ENCODE results near the gene NBAS. TPM values are rescaled to one million over a fixed set of nuclear protein-coding genes. Genes with fewer than 3 reads are reported as not detected.

The NBAS gene
- total and polyA plus RNA-seq, 8 donors: 26.6 to 36.7 (median 31.1) TPM

DNA sequence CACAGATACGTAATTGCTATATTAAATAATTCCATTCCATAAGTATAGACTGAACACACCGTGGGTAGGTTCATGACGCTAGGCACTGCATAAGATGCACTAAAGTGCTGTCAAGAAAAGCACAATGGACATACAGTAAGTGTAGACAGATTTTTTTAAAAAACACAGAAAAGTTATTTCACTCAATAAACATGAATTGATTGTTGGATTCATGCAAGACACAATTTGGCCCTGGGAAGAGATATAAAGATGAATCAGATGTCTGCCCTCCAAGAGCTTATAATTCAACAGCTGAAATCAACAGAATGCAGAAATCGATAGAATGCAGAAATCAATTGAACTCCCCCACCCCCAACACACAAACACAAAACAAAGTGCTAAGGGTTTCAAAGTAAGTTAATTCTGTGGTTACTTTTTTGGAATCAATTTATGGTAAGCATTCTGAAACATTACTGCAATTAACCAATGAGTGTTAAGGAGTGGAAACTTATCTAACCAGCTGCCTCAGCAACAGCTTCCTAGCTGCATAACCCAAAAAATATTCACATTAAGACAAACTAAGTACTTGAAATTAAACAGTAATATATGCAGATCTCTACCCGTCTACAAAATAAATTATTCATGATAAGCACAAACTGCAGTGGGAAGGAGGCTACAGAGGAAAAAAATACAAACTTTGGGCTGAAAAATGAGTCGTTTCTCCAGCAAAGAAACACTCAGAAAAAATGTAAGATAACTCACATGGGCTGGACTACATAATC lies 1.6 kb downstream of the NBAS start:
- FAIRE-seq: no peak
- 49 to 56% methylated on average over 6 of the region's 6 CpGs for WGBS, 2 donors

DNA sequence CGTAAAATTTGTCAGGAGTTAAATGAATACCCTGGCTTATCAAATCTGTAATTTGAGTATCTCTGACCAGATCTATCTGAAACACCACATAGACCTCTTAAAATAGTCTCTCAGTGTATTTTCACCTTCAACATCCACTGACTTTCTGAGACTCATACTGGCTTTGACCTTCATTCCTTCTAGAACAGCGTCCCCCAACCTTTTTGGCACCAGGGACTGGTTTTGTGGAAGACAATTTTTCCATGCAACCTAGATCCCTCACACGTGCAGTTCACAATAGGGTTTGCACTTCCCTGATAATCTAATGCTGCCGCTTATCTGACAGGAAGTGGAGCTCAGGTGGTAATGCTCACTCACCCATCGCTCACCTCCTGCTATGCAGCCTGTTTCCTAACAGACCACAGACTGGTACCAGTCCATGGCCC lies 3.2 kb downstream of the NBAS start:
- no peaks in the 10 kb centered on the region for H3K9me3 ChIP-seq
- H3K36me3 ChIP-seq: no peaks in the 10 kb centered on the region
- TF ChIP-seq, protein P1, sequence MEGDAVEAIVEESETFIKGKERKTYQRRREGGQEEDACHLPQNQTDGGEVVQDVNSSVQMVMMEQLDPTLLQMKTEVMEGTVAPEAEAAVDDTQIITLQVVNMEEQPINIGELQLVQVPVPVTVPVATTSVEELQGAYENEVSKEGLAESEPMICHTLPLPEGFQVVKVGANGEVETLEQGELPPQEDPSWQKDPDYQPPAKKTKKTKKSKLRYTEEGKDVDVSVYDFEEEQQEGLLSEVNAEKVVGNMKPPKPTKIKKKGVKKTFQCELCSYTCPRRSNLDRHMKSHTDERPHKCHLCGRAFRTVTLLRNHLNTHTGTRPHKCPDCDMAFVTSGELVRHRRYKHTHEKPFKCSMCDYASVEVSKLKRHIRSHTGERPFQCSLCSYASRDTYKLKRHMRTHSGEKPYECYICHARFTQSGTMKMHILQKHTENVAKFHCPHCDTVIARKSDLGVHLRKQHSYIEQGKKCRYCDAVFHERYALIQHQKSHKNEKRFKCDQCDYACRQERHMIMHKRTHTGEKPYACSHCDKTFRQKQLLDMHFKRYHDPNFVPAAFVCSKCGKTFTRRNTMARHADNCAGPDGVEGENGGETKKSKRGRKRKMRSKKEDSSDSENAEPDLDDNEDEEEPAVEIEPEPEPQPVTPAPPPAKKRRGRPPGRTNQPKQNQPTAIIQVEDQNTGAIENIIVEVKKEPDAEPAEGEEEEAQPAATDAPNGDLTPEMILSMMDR (IDR thresholded peaks at IDR 0.05): no peak
- H3K27me3 ChIP-seq: no peaks in the 10 kb centered on the region
- 46 to 51% methylated on average over 5 of the region's 5 CpGs for WGBS, 2 donors
- DNase-seq: no peak
- no peak for ATAC-seq
- no peak overlapping the region for H3K4me3 ChIP-seq
- FAIRE-seq: no peak
- H3K27ac ChIP-seq: no peak overlapping the region
- intact Hi-C loops (cut with DNase I): no loop called here
- H3K4me1 ChIP-seq: peaks cover 0 to 31% (median 25%) of the 10 kb centered on the region in 3 donors

More for the DNA sequence above, 1.6 kb downstream of the NBAS start:
- no peaks in the 10 kb centered on the region for H3K36me3 ChIP-seq
- no peaks in the 10 kb centered on the region for H3K9me3 ChIP-seq
- peak overlapping the region in 2 of 4 donors; percentile 54 to 82 for H3K4me3 ChIP-seq
- TF ChIP-seq, protein P1 (IDR thresholded peaks at IDR 0.05): no peak
- ATAC-seq: no peak
- intact Hi-C loops (cut with DNase I): no loop called here
- no peaks in the 10 kb centered on the region for H3K27me3 ChIP-seq
- no peak for DNase-seq
- H3K4me1 ChIP-seq: peaks cover 0 to 31% (median 25%) of the 10 kb centered on the region in 3 donors
- H3K27ac ChIP-seq: no peak overlapping the region

DNA sequence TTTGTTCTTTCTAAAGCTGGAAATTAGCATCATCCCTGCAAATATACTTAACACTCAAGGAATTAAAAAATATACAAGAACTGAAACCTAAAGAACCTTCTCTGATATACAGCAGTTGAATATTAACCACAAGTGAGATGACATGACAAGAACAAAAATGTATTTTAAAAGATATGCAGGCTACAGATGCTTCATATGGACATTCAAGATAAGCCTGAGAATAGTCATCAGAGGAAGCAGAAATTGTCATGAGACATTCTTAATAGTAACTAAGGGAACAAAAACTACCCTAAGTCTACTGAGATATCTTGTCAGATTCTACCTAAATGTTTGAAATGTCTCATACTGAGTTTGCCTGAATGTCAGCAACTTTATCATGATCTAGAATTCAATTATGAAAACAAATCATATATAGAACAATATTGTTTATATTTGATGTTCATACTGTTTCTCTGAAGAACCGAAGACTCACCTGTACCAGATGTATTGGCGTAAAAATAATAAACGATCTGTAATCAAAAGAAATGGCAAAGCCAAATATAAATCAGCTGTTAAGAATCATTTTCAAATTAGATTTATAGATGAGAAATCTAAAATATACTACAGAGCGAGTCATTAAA lies 4.7 kb downstream of the NBAS start:
- WGBS, 2 donors: 86 to 87% methylated on average over 4 of the region's 4 CpGs

DNA sequence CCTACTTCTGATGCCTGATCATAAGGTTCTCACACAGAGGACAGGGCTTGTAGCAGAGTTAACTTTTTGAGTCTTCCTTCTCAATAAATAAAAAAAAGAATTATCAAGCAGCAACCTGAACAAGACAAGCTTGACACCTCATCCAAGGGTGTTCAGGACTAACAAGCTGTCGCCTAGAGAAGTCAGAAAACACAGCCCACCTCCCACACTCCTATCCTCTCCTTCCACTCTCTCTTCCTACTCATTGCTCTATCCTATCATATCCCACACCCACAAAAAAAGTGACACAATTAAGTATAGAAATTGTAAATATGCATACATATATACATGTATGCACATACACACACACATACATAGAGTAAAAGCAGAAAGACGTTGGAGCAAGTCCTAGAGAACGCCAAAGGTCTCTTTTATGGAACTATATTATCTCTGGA lies 5.4 kb downstream of the NBAS start:
- TF ChIP-seq, protein P1 (IDR thresholded peaks at IDR 0.05): no peak
- FAIRE-seq (no peak), ATAC-seq (no peak)

More for the DNA sequence above, 4.7 kb downstream of the NBAS start:
- Histone ChIP-seq H3K27ac (no peak overlapping the region), H3K36me3 (no peaks in the 10 kb centered on the region), H3K4me3 (no peak overlapping the region), H3K9me3 (no peaks in the 10 kb centered on the region), H3K27me3 (no peaks in the 10 kb centered on the region), H3K4me1 (peaks cover 0 to 27% (median 25%) of the 10 kb centered on the region in 3 donors)
- intact Hi-C loops (cut with DNase I): no loop called here
- DNase-seq (no peak), ATAC-seq (no peak), FAIRE-seq (no peak)
- TF ChIP-seq, protein P1 (IDR thresholded peaks at IDR 0.05): no peak

More for the DNA sequence above, 5.4 kb downstream of the NBAS start:
- H3K9me3 ChIP-seq: no peaks in the 10 kb centered on the region
- intact Hi-C loops (cut with DNase I): no loop called here
- WGBS, 2 donors: 87 to 92% methylated on average over 3 of the region's 3 CpGs
- peaks cover 0 to 27% (median 25%) of the 10 kb centered on the region in 3 donors for H3K4me1 ChIP-seq
- H3K27ac ChIP-seq: no peak overlapping the region
- H3K4me3 ChIP-seq: no peak overlapping the region
- DNase-seq: no peak
- no peaks in the 10 kb centered on the region for H3K27me3 ChIP-seq
- peaks cover 0 to 1% (median 0%) of the 10 kb centered on the region in 3 donors for H3K36me3 ChIP-seq
